Neutrophil (primary cell): ENCODE data around the gene LYVE1.
A peak's percentile ranks its signal among the peaks of the same experiment; 100 is the strongest.

ENCODE experiments used
- H3K27ac ChIP-seq: fragments of 200-600 bp; sonication (generic); 2 replicates; pipeline ENCODE4 v1.5.1; 2016; ENCODE audit warnings: mild to moderate bottlenecking, moderate library complexity
- H3K27me3 ChIP-seq: fragments of 200-600 bp; sonication (generic); 2 replicates; pipeline ENCODE4 v1.6.0; 2016; ENCODE audit warnings: mild to moderate bottlenecking
- H3K36me3 ChIP-seq: fragments of 200-600 bp; sonication (generic); 2 replicates; pipeline ENCODE4 v1.5.1; 2017
- H3K4me1 ChIP-seq, 2 experiments: fragments of 200-600 bp in 1 of 2; sonication (generic) in 1 of 2; 1 replicate in 1 of 2; 2 replicates in 1 of 2; pipeline versions ENCODE4 v1.5.1 to v1.6.1; 2013 to 2016; ENCODE audit warnings: low read depth in 1 of 2, low read length in 1 of 2, mild to moderate bottlenecking in 1 of 2, moderate library complexity in 1 of 2; ENCODE audit not compliant: control insufficient read depth in 1 of 2, insufficient read depth in 1 of 2
- H3K4me3 ChIP-seq, 2 experiments: fragments of 200-600 bp in 1 of 2; sonication (generic) in 1 of 2; 1 replicate in 1 of 2; 2 replicates in 1 of 2; pipeline ENCODE4 v1.5.1; 2013 to 2016; ENCODE audit warnings: low read depth in 1 of 2, low read length in 1 of 2, mild to moderate bottlenecking in 1 of 2, moderate library complexity in 1 of 2
- H3K9me3 ChIP-seq: fragments of 200-600 bp; sonication (generic); 2 replicates; pipeline ENCODE4 v1.5.1; 2016
- CTCF ChIP-seq: fragments of 200-600 bp; sonication (generic); IDR thresholded peaks from 2 replicates; pipeline ENCODE4 v1.5.1; 2016; ENCODE audit warnings: antibody characterized with exemption

LYVE1 gene

GRCh38 chr11:10566257-10566957 lies 2.1 kb downstream of the LYVE1 start:
- peaks cover 9 to 10% of the 10 kb centered on the region in 2 experiments for H3K4me1 ChIP-seq

GRCh38 chr11:10565493-10565892 lies 3.0 kb downstream of the LYVE1 start:
- H3K4me3 ChIP-seq: no peak overlapping the region
- no peaks in the 10 kb centered on the region for H3K36me3 ChIP-seq
- H3K9me3 ChIP-seq: no peaks in the 10 kb centered on the region
- H3K27me3 ChIP-seq: no peaks in the 10 kb centered on the region
- H3K27ac ChIP-seq: no peak overlapping the region
- H3K4me1 ChIP-seq: peaks cover 9 to 10% of the 10 kb centered on the region in 2 experiments
- no peak for TF ChIP-seq CTCF

More at GRCh38 chr11:10566257-10566957, 2.1 kb downstream of the LYVE1 start:
- Histone ChIP-seq H3K36me3 (no peaks in the 10 kb centered on the region), H3K27me3 (no peaks in the 10 kb centered on the region), H3K27ac (peak overlapping the region; percentile 37), H3K4me3 (no peak overlapping the region), H3K9me3 (no peaks in the 10 kb centered on the region)
- TF ChIP-seq CTCF: no peak

GRCh38 chr11:10564696-10565318 lies 3.7 kb downstream of the LYVE1 start:
- Histone ChIP-seq H3K27ac (peak overlapping the region; percentile 25), H3K4me3 (no peak overlapping the region), H3K27me3 (no peaks in the 10 kb centered on the region), H3K9me3 (no peaks in the 10 kb centered on the region), H3K4me1 (peaks cover 8 to 10% of the 10 kb centered on the region in 2 experiments), H3K36me3 (no peaks in the 10 kb centered on the region)
- TF ChIP-seq CTCF: no peak

- Histone ChIP-seq H3K4me1 (peaks cover 6 to 10% of the 10 kb centered on the region in 2 experiments), H3K9me3 (no peaks in the 10 kb centered on the region), H3K4me3 (no peak overlapping the region), H3K36me3 (no peaks in the 10 kb centered on the region), H3K27me3 (no peaks in the 10 kb centered on the region), H3K27ac (no peak overlapping the region)
- TF ChIP-seq CTCF: no peak
These were observed 4.4 kb downstream of the LYVE1 start for GRCh38 chr11:10564030-10564429.

GRCh38 chr11:10561947-10562346 lies 6.5 kb downstream of the LYVE1 start:
- Histone ChIP-seq H3K27ac (no peak overlapping the region), H3K4me1 (peaks cover 6 to 10% of the 10 kb centered on the region in 2 experiments), H3K27me3 (no peaks in the 10 kb centered on the region), H3K4me3 (no peak overlapping the region), H3K9me3 (no peaks in the 10 kb centered on the region), H3K36me3 (no peaks in the 10 kb centered on the region)
- TF ChIP-seq CTCF: no peak
